ENCODE measurements around the gene MICB.

- no peak for TF ChIP-seq CTCF (IDR thresholded peaks at IDR 0.05)
- TF ChIP-seq POLR2A (IDR thresholded peaks at IDR 0.05), result no peak
- no peak for TF ChIP-seq POLR2AphosphoS5 (IDR thresholded peaks at IDR 0.05)
These were observed 45.1 kb upstream of the MICB start for GRCh38 chr6:31452859-31453258.
